A549 (cell line): ENCODE measurements around the gene MAP3K5.

Source experiments
- CBX2 ChIP-seq: fragments of 200-600 bp; sonication (generic); IDR thresholded peaks from 2 replicates; pipeline ENCODE4 v1.6.1; 2016; ENCODE audit warnings: low read depth, mild to moderate bottlenecking, borderline replicate concordance
- EP300 ChIP-seq, 2 experiments: fragments of >200 bp; sonication (Bioruptor Twin); formaldehyde crosslinking; IDR thresholded peaks; 2 replicates in 1 of 2; 3 replicates in 1 of 2; pipeline ENCODE4 v1.6.1; 2016 to 2017
- FOSL2 ChIP-seq, 2 experiments: fragments of 450-650 bp in 1 of 2; fragments of >200 bp in 1 of 2; sonication (Bioruptor Twin) in 1 of 2; formaldehyde crosslinking; IDR thresholded peaks; 2 replicates each; pipeline versions ENCODE4 v1.5.0 to v1.6.1; 2016 to 2020; ENCODE audit warnings: mild to moderate bottlenecking in 1 of 2, moderate library complexity in 1 of 2
- KDM5A ChIP-seq: fragments of 200-600 bp; sonication (generic); IDR thresholded peaks from 2 replicates; pipeline ENCODE4 v1.6.1; 2016; ENCODE audit warnings: antibody characterized with exemption, mild to moderate bottlenecking
- POLR2A ChIP-seq: IDR thresholded peaks from 2 replicates; pipeline ENCODE4 v1.6.1; 2012; ENCODE audit warnings: mild to moderate bottlenecking, low read length
- TP53 ChIP-seq: fragments of 250-450 bp; sonication (Bioruptor Pico); IDR thresholded peaks from 2 replicates; pipeline ENCODE4 v1.5.0; 2021; ENCODE audit warnings: mild to moderate bottlenecking, moderate library complexity
- TF ChIP-seq, protein P1 (sequence below): fragments of 450-650 bp; IDR thresholded peaks from 2 replicates; pipeline ENCODE4 v1.6.1; 2014; ENCODE audit warnings: antibody characterized with exemption
- TF ChIP-seq, protein P2 (sequence below): fragments of >200 bp; sonication (Bioruptor Twin); formaldehyde crosslinking; IDR thresholded peaks from 3 replicates; pipeline ENCODE4 v1.5.1; 2016
- TF ChIP-seq, protein P3 (sequence below): fragments of 150-350 bp; IDR thresholded peaks from 2 replicates; pipeline ENCODE4 v1.6.1; 2014; ENCODE audit warnings: low read depth, mild to moderate bottlenecking, low read length

DNA sequence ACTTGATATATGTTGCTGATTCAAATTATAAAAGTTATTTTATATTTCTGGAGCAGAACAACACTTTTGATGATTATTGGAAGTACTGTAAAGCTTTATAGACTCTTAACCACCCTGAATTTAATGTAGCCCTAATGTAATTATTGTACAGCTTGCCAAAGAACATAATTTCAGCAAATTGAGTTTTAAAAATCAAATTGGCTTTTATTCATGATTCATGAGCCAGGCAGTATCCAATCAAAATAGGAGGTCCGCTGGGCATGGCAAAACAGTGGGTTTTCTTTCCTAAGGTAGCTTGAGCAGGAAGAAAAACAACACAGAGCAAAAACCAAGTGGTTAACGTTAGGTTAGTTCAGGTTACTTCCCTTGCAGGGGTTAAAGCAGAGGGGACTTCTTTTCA is 177.3 kb downstream of the MAP3K5 start:
- no peak for TF ChIP-seq CBX2
- TF ChIP-seq, protein P1, sequence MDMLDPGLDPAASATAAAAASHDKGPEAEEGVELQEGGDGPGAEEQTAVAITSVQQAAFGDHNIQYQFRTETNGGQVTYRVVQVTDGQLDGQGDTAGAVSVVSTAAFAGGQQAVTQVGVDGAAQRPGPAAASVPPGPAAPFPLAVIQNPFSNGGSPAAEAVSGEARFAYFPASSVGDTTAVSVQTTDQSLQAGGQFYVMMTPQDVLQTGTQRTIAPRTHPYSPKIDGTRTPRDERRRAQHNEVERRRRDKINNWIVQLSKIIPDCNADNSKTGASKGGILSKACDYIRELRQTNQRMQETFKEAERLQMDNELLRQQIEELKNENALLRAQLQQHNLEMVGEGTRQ = no peak
- no peak for TF ChIP-seq EP300 (IDR thresholded peaks at IDR 0.05)
- TF ChIP-seq FOSL2 (IDR thresholded peaks at IDR 0.05) = no peak
- TF ChIP-seq FOSL2 (CRISPR knock-in tag; IDR thresholded peaks at IDR 0.05) = no peak
- TF ChIP-seq TP53 (CRISPR knock-in tag) = no peak
- TF ChIP-seq, protein P2, sequence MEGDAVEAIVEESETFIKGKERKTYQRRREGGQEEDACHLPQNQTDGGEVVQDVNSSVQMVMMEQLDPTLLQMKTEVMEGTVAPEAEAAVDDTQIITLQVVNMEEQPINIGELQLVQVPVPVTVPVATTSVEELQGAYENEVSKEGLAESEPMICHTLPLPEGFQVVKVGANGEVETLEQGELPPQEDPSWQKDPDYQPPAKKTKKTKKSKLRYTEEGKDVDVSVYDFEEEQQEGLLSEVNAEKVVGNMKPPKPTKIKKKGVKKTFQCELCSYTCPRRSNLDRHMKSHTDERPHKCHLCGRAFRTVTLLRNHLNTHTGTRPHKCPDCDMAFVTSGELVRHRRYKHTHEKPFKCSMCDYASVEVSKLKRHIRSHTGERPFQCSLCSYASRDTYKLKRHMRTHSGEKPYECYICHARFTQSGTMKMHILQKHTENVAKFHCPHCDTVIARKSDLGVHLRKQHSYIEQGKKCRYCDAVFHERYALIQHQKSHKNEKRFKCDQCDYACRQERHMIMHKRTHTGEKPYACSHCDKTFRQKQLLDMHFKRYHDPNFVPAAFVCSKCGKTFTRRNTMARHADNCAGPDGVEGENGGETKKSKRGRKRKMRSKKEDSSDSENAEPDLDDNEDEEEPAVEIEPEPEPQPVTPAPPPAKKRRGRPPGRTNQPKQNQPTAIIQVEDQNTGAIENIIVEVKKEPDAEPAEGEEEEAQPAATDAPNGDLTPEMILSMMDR = no peak
- TF ChIP-seq, protein P3, sequence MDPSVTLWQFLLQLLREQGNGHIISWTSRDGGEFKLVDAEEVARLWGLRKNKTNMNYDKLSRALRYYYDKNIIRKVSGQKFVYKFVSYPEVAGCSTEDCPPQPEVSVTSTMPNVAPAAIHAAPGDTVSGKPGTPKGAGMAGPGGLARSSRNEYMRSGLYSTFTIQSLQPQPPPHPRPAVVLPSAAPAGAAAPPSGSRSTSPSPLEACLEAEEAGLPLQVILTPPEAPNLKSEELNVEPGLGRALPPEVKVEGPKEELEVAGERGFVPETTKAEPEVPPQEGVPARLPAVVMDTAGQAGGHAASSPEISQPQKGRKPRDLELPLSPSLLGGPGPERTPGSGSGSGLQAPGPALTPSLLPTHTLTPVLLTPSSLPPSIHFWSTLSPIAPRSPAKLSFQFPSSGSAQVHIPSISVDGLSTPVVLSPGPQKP = no peak
- TF ChIP-seq KDM5A = no peak
- TF ChIP-seq POLR2A = no peak
